ENCODE measurements around the gene CROCC.
"Not testable (repeated sequence)": the region's sequence is repeated elsewhere in the genome, so short reads cannot be mapped to it uniquely, and the experiment has no call there.

Gene CROCC

GRCh38 chr1:16916036-16916880, 5.5 kb upstream of the CROCC start:
- not testable (repeated sequence) for DNase-seq

GRCh38 chr1:16918371-16918770, 3.4 kb upstream of the CROCC start:
- no peak for DNase-seq

- not testable (repeated sequence) for DNase-seq
These were observed 2.6 kb upstream of the CROCC start for GRCh38 chr1:16918936-16919665.

- no peak for DNase-seq
These were observed 780 bp upstream of the CROCC start for GRCh38 chr1:16920951-16921350.

- no peak for DNase-seq
These were observed 735 bp downstream of the CROCC start for GRCh38 chr1:16922466-16922865.

GRCh38 chr1:16922885-16923431, 1.2 kb downstream of the CROCC start:
- no peak for DNase-seq

- no peak for DNase-seq
These were observed 2.6 kb downstream of the CROCC start for GRCh38 chr1:16924216-16924918.

- DNase-seq = no peak
These were observed 3.3 kb downstream of the CROCC start for GRCh38 chr1:16924919-16925477.

- DNase-seq = no peak
These were observed 4.1 kb downstream of the CROCC start for GRCh38 chr1:16925635-16926490.

- no peak for DNase-seq
These were observed 4.9 kb downstream of the CROCC start for GRCh38 chr1:16926491-16927073.

- no peak for DNase-seq
These were observed 5.5 kb downstream of the CROCC start for GRCh38 chr1:16927256-16927655.

- no peak for DNase-seq
These were observed 6.2 kb downstream of the CROCC start for GRCh38 chr1:16927711-16928485.

GRCh38 chr1:16929146-16930041, 7.7 kb downstream of the CROCC start:
- not testable (repeated sequence) for DNase-seq

- not testable (repeated sequence) for DNase-seq
These were observed 9.6 kb downstream of the CROCC start for GRCh38 chr1:16931206-16931934.

GRCh38 chr1:16933945-16934344, 12.2 kb downstream of the CROCC start:
- not testable (repeated sequence) for DNase-seq

GRCh38 chr1:16936580-16936979, 14.8 kb downstream of the CROCC start:
- DNase-seq = not testable (repeated sequence)

- no peak for DNase-seq
These were observed 16.9 kb downstream of the CROCC start for GRCh38 chr1:16938351-16939321.

Measured in bone marrow (tissue), 2 donors.